NCI-H1417 treated with DMSO at 0.1 percent for 48 hours (cell line): Measurements from ENCODE around the gene TMEM129.
A peak's percentile ranks its signal among the peaks of the same experiment; 100 is the strongest.
"Not testable (repeated sequence)": the region's sequence is repeated elsewhere in the genome, so short reads cannot be mapped to it uniquely, and the experiment has no call there.

ENCODE experiments used
- DNase-seq: peaks from one replicate; lab custom pipeline; 2025; lab: John Stamatoyannopoulos, UW

TMEM129 gene

DNA sequence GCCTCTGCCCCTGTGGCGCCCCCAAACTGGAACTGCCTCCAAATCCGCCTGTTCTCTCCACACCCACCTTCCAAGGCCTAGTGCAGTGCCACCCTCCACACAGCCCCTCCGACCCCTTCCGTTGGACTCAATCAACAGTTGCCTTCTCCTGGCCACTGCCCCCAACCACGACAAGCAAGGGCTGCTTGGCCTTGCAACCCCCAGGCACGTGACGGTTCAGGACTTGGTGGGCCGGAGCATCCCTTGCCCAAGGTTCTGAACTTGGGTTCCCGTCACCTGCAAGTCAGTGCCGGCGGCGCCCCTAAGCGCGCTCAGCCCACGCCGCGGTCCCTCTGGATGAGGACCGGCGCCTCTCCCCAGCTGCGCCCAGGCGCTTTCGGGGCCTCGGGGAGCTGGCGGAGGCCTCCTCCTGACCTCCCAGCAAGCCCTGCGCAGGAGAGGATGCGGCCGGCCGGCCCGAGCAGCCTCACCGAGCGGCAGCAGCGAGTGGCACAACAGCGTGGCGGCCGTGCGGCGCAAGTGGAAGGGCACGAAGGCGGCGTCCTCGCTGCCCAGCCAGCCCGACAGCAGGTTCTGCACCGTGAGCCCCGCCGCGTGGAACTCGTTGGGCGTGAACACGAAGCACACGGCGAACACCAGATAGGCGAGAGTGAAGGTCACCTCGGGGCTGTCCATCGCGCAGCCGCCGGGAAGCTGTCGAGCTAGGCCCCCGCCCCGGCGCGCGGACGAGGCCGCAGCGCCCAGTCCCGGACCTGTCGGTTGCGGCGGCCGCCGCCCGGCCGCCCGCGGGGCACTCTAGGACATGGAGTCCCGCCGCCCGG lies 750 bp downstream of the TMEM129 start:
- DNase-seq: no peak

DNA sequence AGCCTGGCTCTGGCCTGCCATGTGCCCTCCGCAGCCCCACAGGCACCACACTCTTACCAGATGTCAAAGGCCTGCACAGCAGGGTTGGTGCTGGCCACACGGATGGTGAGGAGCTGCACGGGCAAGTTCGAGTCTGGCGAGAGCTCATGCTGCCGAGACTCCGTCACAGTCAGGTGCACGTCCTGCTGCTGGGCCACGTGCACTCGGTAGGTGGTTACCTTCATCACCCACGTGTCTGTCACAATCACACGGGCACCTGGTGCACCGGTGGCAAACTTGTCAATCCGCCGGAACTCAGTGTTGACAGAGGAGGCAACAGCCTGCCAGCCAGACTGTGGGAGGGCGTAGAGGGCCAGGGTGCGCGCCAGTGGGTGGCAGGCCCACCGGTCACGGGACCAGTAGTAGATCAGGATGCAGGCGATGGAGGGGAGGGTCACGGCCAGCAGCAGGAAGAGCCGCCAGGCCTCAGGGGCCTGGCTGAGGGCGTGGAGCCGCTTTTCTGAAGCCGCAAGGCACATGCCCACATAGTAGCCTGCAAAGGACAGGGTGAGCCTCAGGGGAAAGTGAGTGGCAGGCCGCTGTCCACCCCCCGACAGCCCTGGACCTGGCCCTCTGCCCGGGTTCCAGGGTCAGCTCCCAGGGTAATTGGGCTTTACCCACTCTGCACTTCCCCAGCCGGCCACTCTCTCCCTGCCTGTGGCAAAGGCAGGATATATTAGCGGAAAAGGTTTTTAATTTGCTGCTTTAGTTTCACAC lies 2.9 kb downstream of the TMEM129 start:
- DNase-seq: no peak

DNA sequence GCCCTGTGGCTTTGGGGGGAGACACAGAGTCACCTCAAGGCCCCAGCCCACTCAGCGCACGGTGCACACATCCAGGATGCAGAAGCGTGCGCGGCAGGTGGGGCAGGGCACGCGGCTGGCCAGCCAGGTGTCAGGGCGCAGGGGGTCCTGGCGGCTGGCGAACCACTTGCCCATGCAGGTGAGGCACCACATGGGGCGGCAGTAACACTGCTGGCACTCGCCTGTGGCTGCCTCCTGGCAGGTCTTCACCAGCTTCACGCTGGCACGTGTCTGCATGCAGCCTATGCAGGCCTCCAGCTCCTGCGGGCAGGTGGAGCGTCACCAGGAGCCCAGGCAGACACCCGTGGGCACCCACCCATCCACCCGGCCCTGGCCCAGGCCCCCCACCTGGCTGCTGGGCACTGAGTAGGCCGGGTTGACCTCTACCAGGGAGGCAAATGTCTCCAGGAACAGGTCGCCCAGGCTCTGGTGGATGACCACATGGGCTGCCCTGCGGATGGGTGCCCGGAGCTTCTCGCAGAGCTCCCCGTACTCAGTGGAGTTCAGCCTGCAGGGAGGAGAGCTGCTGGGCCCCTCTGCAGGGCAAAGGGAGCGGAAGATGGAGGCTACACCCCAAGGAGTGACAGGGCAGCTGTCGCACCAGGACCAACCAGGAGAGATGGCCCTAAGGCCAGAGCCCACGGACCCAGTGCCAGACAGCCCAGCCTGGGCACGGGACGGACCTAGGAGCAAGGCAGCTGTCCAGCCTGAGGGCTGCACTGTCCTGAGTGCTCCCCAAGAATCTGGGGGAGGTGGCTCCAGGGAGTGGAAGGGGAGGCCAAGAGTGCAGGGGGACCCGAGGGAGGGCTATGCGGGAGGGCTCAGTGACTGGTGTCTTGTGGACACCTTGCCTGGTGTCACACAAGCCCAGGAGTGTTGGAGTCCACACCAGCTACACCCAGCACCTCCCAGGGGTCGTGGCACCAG lies 3.7 kb downstream of the TMEM129 start:
- peak; percentile 2 for DNase-seq

DNA sequence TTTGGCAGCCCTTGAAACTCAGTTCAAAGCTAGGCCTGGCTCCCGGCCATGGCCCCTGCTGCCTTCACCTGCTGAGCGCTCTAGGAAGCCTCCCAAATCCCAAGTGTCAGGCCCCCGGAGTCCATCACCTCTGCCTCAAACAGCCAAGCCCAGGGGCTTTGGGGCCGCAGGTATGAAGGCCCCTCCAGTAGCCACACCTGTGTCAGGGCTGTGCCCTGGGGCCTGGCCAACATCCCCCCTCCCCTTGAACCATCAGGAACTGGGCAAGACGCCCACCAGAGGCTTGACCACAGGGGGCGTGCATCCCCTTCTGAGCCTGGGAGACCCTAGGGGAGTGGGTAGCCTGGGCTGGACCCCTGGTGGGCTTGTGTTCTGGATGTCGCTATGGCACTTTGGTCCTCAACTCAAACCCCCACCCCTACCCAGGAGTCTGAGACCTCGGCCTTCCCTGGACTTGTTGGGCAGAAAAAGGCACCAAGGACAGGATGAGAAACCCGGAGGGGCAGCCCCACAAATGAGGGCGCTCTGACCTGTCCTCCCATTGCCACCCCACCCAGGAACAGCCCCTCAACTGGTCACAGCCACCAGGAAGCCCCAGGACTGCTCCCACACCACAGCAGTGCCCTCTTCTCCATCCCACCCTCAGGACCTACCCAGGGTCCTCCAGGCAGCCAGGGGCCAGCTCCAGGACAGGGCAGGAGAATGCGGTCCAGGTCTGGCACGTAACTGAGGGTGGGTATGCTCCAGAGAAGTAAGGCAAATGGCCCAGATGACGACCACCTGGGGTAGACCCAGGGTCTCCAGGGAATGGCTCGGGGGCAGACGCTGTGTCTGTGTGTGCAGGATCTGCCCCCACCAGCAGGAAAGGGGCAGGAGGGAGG lies 4.8 kb downstream of the TMEM129 start:
- no peak for DNase-seq

DNA sequence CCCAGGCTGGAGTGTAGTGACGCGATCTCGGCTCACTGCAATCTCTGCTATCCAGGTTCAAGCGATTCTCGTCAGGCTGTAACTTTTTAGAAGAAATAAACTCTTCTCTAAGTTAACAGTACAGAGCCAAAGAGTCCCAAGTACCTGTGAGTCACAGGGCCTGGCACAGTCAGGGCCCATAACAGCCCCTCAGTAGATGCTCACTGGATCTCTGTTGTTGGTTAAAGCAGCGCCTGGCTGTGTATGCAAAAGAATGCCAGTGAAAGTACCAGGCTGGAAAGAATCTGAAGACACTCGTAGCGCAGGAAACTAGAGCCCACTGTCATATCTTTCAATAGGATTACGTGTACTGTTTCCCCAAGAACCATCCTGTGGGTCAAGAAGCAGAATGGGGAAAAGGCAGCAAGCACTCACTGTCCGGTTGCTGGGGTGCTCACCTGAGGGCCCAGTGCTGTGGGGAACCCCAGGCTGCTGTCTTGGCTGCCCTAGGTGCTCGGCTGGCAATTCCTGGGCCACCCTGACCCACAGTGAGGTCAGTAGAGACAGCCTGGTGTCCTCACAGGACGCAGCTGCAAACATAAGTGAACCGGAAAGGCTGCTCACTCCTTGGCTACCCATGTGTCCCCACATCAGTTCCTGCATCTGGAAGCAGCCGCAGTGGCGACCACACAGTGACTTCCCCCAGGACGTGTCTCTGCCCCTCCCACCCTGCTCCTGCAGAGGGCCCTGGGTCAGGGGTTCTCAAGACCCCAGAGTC lies 5.9 kb downstream of the TMEM129 start:
- DNase-seq: no peak

DNA sequence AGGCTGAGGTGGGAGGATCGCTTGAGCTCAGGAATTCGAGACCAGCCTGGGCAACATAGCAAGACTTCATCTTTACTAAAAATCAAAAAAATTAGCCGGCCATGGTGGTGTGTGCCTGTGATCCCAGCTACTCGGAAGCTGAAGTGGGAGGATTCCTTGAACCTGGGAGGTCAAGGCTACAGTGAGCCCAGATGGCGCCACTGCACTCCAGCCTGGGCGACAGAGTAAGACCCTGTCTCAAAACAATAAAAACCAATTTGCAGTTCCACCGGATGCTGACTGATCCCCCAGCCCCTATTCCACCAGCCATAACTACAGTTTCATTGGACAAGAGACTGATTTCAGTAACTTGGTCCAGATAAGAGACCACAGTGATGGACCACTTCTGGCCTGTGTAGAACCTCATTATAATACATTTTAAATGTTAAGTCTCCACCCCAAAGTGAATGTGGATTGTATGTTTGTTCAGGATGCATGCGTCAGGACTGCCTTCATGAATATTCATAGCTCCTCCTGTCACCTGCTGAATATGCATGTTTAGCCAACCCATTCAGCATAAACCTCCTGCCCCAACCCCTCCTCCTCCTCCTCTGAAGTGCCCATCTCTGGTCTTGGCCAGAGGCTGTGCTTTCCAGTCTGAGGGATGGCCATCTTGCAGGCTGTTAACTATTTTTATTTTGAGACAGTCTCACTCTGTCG lies 6.7 kb downstream of the TMEM129 start:
- no peak for DNase-seq

DNA sequence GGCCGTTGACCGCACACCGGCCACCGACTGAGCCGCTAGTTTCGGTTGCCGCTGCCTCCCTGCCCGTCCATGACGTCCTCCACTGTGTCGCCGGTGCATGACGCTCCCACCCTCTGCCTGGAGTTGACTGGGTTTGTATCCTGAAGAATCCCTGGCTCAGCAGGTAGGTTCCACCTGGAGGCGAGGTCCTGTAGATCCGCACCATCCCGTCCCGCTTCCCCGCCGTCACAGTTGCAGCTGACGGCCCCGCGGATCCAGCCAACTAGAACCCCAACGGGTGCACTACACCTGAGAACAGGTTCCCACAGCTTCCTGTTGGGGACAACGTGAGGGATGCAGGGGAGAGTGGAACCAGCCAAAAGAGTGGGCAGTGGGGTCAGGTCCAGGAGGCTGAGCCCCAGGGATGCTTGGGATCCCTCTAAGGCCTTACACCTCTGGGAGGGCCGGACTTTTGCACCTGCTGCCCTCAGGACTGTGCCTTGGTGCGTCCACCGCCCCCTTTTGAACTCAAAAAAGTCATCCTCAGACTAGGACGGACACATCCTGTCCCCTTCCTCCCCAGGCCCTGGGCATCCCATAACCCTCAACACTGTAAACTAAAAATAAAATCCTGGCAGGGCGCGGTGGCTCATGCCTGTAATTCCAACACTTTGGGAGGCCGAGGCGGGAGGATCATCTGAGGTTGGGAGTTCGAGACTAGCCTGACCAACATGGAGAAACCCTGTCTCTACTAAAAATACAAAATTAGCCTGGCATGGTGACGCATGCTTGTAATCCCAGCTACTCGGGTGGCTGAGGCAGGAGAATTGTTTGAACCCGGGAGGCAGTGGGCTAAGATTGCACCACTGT lies 7.9 kb downstream of the TMEM129 start:
- no peak for DNase-seq

DNA sequence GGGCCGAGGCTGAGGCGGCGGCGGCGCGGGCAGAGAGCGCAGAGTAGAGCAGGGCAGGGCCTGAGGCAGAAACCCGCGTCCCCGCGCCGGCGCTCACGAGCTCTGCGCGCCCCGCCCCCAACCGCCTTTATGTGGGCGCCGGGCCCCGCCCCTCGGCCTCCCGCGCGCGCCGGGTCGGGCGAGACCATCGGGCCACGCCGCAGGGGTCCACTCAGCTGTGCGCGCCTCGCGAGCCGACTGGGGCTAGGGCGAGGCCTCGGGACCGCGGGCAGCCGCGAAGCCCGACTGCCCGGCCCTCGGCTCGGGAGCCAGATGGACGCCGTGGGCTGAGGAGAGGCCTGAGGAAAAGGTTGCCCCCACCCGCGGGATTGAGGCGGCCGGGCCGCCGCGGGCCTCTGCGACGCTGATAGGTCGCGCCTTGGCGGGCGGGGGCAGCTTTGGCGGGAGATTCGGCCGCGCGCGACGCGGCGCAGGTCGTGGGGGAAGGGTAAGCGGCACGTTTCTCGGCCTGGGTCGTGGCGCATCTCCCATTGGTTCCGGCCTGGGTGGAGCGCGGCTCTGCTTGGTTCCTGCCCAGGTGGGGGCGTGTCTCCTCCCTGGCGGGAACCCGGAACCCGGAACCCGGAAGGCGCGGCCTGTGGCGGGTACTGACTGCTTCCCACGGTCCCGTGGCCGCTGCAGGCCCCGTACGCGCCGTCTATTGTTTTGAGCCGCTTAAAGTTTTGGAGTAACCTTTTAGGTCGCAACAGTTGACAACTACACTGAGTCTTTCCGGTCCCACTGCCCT lies 8.7 kb downstream of the TMEM129 start, which contains the start of gene SLBP:
Gene SLBP, minus strand, starts transcription at position 104 of the 787 bp plus-strand sequence. CDS start 131 bp downstream, outside the sequence.
- DNase-seq: peak; percentile 76

DNA sequence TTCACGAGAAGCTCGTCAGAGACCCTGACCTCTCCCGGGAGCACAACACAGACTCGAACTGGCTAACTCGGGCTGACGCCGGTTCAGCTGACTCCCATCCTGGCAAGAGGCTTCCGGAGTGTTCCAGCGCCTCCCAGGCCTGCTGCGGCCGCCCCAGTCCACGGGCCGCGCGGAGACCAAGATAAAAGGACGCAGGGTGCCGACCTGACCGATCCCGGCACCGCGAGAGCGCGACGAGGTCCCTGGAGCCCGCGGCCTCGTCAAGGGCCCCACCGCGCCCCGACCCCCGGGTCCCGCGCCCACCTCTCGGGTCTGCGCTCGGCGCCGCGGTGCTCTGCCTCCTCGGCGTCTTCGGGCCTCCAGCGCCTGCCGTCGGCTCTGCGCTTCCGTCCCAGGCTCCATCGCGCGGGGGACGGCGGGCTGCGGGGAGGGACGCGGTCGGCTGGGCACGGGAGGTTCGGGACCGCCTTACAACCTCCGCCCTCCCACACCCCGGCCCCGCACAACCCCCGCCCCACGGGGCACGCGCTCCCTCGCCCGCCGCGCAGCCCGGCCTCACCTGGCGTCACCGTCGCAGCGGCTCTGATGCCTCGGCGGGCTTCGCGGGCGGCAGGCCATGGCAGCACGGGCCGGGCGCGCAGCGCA lies 9.4 kb downstream of the TMEM129 start:
- DNase-seq: no peak

DNA sequence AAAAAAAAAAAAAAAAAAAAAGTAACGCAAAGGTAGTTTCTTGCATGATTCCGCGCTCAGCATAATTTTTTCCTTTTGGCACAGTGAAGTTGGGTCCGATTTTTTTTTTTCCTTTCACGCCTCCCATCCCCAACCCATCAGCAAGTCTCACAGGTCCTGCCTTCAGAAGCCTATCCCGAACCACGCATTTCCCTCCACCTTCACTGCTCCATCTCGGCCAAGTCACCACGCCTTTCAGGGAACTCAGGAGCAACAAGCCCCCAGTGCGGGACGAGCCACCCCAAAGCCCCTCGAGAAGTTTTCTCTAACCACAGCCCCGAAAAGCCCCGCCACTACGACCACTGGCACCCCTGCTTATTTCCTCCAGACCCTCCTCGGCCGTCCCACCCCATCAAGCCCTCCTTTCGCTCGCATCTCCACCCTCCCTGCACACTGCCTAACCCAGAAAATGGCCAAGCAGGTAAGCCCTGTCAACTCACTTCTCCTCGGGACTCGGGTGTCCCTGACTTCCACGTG lies 10.0 kb downstream of the TMEM129 start:
- DNase-seq: no peak

DNA sequence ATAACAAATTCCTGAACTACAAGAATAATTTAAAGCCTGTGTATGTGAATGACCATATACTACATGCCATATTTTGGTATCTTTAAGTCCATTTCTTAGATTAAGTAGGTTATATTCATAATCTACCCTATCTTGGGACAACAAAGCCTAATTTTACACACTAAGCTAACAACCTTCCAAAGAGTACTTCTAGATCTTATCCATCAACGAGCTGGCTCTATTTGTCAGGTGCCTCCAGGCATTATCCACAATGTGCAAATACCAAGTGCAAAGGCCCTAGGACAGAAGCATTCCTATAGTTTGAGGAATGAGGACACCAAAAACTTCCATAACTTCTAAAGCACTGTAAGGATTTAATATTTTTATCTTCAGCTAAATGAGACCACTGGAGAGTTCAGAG lies 12.5 kb downstream of the TMEM129 start:
- DNase-seq: no peak

DNA sequence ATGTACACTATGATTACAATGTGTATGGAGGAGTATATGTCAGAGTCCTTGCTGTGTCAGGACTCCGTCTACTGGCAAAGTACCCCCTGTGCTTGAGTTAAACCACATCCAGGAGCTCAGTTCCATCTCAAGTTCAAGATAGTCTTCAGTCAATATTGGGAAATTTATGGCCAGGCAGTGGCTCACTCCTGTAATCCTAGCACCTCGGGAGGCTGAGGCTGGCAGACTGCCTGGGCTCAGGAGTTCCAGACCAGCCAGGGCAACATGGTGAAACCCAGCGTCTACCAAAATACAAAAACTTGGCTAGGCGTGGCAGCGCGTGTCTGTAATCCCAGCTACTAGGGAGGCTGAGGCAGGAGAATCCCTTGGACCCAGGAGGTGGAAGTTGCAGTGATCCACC lies 14.8 kb downstream of the TMEM129 start:
- no peak for DNase-seq

DNA sequence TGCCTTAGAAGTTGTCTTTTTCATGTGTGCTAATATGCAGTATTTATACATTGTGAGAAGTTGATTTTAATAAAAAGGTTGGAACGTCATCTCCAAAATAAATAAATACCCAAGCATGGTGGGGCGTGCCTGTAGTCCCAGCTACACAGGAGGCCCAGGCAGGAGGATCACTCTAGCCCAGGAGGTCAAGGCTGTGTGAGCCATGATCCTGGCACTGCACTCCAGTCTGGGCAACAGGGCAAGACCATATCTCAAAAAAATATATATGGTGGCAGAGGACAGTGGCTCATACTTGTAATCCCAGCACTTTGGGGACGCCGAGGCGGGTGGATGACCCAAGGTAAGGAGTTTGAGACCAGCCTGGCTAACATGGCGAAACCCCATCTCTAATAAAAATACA lies 15.4 kb downstream of the TMEM129 start:
- no peak for DNase-seq

DNA sequence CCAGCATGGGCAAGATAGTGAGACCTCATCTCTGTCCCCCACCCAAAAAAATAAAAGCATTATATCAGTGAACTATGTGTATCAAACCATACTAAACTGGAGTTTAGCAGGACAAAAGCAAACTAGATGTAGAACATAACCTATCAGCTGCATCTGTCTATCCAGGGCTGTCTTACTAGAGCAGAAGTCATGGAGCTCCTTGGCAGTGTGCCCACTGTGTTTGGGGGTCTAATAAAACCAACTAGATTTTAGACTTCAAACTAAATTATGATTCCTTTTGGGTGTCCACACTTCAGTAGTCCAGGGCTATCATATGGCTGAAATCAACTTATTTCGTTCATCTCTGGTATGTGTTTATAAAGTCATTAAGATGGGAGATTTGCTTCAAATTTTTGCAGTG lies 17.3 kb downstream of the TMEM129 start:
- DNase-seq: no peak

DNA sequence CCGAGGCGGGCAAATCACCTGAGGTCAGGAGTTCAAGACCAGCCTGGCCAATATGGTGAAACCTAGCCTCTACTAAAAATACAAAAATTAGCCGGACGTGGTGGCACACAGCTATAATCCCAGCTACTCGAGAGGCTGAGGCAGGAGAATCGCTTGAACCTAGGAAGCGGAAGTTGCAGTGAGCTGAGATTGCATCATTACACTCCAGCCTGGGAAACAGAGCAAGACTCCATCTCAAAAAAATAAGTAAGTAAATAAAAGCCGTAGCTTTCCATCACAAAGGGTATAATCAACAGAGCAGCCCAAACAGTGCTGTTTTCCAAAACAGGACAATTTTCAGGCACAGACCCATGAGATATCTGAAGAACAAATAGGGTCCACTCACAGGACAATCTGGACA lies 19.5 kb downstream of the TMEM129 start:
- not testable (repeated sequence) for DNase-seq

DNA sequence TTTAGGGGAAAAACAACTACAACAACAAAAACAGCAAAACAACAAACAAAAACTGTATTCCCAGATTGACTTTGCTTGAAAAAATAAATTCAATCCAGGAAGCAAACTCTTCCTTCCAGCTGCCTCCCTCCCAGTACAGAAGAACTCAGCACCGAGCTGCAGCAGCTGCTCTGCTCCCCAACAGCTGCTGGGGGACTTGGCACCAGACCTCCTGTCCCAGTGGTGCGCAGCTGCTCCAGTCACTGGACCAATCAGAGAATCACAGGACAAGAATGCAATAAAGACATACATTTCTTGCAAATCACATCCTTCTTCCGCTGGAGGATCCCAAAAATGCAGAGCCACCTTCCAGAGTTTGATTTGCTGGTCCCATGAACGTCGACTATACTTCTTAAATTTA lies 25.2 kb downstream of the TMEM129 start:
- no peak for DNase-seq
